Measurements from ENCODE around the gene OMA1. TPM values are rescaled to one million over a fixed set of nuclear protein-coding genes. Genes with fewer than 3 reads are reported as not detected.

OMA1 gene
- total RNA-seq, 1 donor from 2014 or later = 47.3 TPM

DNA sequence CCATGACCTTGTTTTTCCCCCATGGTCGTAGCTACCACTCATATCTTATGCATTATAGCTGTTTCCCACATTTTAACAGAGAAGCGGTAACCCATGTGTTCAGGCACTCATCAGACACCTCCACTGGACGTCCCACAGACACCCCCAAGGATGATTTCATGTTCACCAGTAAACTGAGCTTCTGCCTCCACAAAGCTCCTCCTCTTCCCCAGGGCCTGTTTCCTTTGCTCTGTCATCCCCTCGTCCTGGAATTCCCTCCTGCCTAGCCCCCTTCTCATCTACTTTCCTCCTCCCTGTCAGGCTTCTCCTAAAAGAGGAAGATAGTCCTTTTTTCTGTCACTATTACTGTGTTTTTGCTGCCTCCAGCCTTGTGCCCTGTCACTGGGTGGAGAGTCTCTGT is 111.2 kb downstream of the OMA1 start:
- no peak for FAIRE-seq

DNA sequence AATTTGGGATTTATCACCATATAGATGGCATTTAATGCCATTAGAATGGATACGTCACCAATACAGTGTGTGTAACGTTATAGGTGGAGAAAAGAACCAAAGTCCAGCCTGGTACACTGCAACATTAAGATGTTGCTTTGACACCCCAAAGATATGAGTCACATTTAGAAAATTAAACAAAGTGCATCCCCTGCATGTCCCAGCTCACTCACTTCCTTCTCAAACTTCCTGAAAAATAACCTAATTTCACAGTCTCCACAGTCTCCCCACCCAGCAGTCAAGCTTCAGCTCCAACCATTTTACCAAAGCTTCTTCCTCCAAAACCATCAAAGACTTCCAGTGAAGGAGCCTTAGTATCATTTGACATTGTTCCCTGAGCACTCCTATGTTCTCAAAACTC is 111.9 kb downstream of the OMA1 start:
- DNase-seq (ENCODE audit: low spot score in 2 of 2) = no peak
- FAIRE-seq = no peak

More for the DNA sequence above, 111.2 kb downstream of the OMA1 start:
- no peak for DNase-seq (ENCODE audit: low spot score in 2 of 2)

DNA sequence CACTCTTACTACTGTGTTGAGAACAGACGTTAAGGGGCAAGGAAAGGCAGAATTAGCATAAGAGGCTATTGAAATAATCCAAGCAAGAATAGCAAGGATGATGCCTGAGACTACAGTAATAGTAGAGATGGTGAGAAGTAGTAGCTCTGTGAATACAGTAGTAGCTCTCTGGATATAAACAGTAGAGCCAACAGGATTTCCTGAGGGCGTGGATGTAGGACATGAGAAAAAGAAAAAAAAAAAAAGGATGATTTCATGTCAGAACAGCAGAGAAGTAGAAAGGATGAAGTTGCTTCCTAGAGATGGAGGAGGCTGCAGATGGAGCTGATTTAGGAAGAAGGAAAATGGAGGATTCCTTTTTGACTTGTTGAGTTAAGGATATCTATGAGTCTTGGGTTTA is 112.3 kb downstream of the OMA1 start:
- no peak for DNase-seq (ENCODE audit: low spot score in 2 of 2)
- FAIRE-seq = no peak

DNA sequence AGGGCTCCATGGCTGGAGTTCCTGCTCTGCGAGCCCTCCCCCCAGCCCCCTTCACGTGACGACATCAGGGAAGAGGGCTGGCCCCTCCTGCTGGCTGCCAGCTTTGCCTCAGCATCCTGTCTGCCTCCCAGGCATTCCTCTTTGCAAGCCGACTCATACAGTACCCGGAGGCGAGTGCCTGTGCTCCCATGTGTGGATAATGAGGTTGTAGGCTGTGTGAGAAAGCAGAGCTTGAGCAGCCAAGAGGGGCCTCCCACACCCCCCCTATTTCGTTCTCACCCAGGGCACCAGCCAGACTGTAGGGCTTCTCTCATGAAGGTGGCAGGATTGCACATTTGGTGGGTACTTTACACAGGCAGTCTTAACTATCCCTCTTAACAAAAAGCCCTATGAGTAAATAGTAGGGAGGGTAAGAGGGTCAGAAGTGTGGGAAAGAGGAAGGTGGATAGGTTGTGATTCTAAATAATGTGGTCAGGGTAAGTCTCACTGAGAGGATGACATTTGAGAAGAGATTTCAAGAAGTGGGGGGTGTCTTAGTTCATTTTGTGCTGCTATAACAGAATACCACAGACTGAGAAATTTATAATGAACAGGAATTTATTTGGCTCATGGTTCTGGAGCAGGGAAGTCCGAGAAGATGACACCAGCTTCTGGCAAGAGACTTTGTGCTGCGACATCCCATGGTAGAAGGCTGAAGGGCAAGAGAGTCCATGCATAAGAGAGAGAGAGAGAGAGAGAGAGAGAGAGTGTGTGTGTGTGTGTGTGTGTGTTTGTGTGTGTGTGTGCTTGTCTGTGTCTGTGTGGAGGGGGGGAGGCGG is 113.5 kb downstream of the OMA1 start:
- DNase-seq (ENCODE audit: low spot score in 2 of 2) (no peak), FAIRE-seq (no peak)

DNA sequence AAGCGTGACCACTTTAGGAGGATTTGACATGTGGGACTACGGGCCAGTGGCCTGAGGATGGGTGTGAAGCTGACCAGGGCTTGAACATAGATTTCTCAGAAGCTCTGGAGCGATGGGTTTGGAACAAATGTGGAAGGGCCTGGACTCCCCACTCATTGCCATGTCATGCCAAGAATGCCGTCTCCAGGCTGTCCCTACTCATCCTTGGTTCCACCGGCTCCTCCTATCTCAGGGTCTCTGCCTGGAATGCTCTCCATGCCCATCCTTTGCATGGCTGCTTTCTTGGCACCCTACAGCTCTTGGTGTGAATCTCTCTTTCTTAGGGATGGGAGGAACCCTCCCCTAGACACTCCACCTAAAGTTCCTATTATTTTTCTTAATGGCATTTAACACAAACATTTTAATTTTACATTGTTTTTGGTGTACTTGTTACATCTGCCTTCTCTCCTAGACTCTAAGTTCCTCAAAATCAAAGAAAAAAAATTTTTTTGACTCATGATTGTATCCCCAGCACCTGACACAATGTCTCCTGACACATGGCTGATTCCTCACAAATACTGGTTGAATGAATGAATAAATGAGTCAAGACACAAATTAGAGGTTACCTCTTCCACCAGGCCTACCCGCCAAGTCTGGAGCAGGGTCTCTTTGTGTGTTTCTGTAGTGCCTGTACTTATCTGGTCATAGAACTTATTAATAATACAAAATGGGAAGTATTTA is 114.5 kb downstream of the OMA1 start:
- DNase-seq (ENCODE audit: low spot score in 2 of 2) (no peak), FAIRE-seq (no peak)

Other genes starting within 250 kb of the OMA1 start
- under 0.01 TPM for gene TACSTD2, start 30.5 kb upstream of the OMA1 start, total RNA-seq
- gene MYSM1, start 153.3 kb upstream of the OMA1 start, total RNA-seq = 34.6 TPM
- 51.8 TPM for gene JUN, start 237.3 kb upstream of the OMA1 start, total RNA-seq